ES-I3 (cell line): Measurements from ENCODE around the gene AKTIP.

Experiments used
- H3K36me3 ChIP-seq: 2 replicates; pipeline ENCODE4 v1.6.1; 2013; ENCODE audit warnings: mild to moderate bottlenecking, low read length, control low read depth, moderate library complexity; ENCODE audit not compliant: insufficient read depth
- H3K4me1 ChIP-seq: 2 replicates; pipeline ENCODE4 v1.6.1; 2013; ENCODE audit warnings: mild to moderate bottlenecking, control low read depth, low read length; ENCODE audit not compliant: insufficient read depth
- H3K9ac ChIP-seq: 2 replicates; pipeline ENCODE4 v1.6.1; 2013; ENCODE audit warnings: low read depth, mild to moderate bottlenecking, low read length, moderate library complexity
- H3K9me3 ChIP-seq: 2 replicates; pipeline ENCODE4 v1.6.1; 2013; ENCODE audit warnings: mild to moderate bottlenecking, low read length, moderate library complexity; ENCODE audit not compliant: control insufficient read depth, insufficient read depth

AKTIP gene

GRCh38 chr16:53480394-53480793 lies 22.6 kb downstream of the AKTIP start:
- peaks cover 4% of the 10 kb centered on the region; the same call in 1 of the 2 replicates for H3K9me3 ChIP-seq
- H3K4me1 ChIP-seq = no peaks in the 10 kb centered on the region
- H3K36me3 ChIP-seq = peaks cover 18% of the 10 kb centered on the region
- H3K9ac ChIP-seq = no peak overlapping the region

DNA sequence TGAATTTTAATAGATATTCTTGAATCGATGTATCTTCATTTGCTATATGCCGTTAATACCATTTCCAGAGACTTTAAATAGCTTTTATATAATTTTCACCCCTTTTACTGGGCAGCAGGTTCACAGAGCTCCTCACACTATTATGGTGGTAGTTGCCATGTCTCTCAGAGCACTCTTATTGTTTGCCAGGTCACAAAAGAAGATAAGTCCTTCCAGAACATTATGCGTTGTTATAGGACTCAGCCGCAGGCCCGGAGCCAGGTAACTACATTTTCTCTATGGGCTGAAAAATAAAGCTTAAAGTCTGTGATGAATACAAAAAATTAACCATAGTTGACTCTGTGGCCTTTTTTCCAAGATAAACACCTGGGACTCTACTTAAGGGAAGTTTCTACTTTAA lies 24.0 kb downstream of the AKTIP start:
- Histone ChIP-seq H3K36me3 (peaks cover 15% of the 10 kb centered on the region), H3K9ac (no peak overlapping the region), H3K9me3 (no peaks in the 10 kb centered on the region), H3K4me1 (no peaks in the 10 kb centered on the region)

- H3K9me3 ChIP-seq = no peaks in the 10 kb centered on the region
- H3K4me1 ChIP-seq = no peaks in the 10 kb centered on the region
- peaks cover 10% of the 10 kb centered on the region for H3K36me3 ChIP-seq
- H3K9ac ChIP-seq = no peak overlapping the region
Observed at GRCh38 chr16:53476867-53477266, 26.1 kb downstream of the AKTIP start.

GRCh38 chr16:53465606-53466280 lies 37.3 kb downstream of the AKTIP start:
- Histone ChIP-seq H3K9ac (no peak overlapping the region), H3K9me3 (no peaks in the 10 kb centered on the region), H3K4me1 (no peaks in the 10 kb centered on the region), H3K36me3 (peaks cover 10% of the 10 kb centered on the region)

GRCh38 chr16:53458635-53459034 lies 44.4 kb downstream of the AKTIP start:
- peaks cover 12% of the 10 kb centered on the region for H3K36me3 ChIP-seq
- H3K4me1 ChIP-seq = peaks cover 3% of the 10 kb centered on the region; the same call in 1 of the 2 replicates
- no peaks in the 10 kb centered on the region for H3K9me3 ChIP-seq
- H3K9ac ChIP-seq = no peak overlapping the region

GRCh38 chr16:53457670-53458069 lies 45.3 kb downstream of the AKTIP start:
- H3K9ac ChIP-seq = no peak overlapping the region

DNA sequence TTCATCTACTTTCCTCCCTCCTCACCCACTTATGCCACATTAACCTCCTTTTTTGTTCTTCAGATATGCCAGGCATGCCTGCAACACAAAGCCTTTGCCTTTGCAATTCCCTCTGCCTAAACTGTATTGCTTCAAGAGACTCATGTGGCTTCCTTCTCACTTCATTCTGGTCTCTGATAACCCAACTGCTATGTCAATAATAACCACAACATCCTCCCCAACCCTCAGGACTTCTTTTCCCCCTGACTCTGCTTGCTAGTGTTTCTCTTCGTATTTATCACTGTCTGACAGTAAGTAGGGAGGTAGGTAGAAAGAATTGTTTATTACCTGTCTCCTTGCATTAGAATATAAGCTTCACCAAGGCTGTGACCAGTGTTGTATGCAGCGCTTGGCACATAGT lies 46.4 kb downstream of the AKTIP start:
- H3K9me3 ChIP-seq = no peaks in the 10 kb centered on the region
- H3K9ac ChIP-seq = no peak overlapping the region
- H3K4me1 ChIP-seq = peaks cover 3% of the 10 kb centered on the region; the same call in 1 of the 2 replicates
- H3K36me3 ChIP-seq = peaks cover 12% of the 10 kb centered on the region

More at GRCh38 chr16:53457670-53458069, 45.3 kb downstream of the AKTIP start:
- Histone ChIP-seq H3K4me1 (peaks cover 3% of the 10 kb centered on the region; the same call in 1 of the 2 replicates), H3K9me3 (no peaks in the 10 kb centered on the region), H3K36me3 (peaks cover 12% of the 10 kb centered on the region)

- Histone ChIP-seq H3K4me1 (peaks cover 3% of the 10 kb centered on the region; the same call in 1 of the 2 replicates), H3K36me3 (peaks cover 12% of the 10 kb centered on the region; the same call in 1 of the 2 replicates), H3K9ac (no peak overlapping the region), H3K9me3 (no peaks in the 10 kb centered on the region)
Observed at GRCh38 chr16:53453928-53454327, 49.1 kb downstream of the AKTIP start.

DNA sequence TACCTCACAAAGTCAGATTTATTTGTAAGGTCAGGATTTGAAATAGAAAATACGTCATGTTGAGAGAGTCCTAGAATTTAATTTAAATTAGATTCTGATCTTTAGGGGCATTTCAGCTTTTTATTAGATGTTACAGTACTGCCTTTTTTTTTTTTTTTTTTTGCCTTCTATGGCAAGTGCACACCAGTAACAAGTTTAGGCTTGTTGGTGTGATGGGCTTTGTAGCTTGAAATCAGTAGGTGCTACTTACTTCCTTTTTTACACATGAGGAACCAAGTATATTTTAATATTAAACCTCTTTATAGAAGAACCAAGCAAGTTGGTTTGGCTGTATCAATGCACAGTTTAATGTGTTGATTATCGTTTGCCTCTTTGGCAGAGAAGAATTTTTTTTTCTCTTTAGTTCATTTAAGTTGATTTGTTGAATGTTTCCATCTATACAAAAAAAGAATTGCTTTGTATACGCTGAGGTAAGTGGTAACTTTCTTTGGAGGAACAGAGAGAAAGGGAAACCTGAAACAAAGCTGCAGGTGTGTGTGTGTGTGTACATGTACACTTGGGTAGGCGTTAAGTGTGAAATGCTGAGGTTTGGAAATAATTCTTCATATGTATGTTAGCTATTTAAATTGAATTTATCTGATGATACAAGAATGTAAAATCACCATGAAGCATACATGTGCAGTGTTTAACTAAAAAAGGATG lies 53.0 kb downstream of the AKTIP start:
- Histone ChIP-seq H3K9me3 (no peaks in the 10 kb centered on the region), H3K9ac (no peak overlapping the region), H3K4me1 (no peaks in the 10 kb centered on the region), H3K36me3 (no peaks in the 10 kb centered on the region)

DNA sequence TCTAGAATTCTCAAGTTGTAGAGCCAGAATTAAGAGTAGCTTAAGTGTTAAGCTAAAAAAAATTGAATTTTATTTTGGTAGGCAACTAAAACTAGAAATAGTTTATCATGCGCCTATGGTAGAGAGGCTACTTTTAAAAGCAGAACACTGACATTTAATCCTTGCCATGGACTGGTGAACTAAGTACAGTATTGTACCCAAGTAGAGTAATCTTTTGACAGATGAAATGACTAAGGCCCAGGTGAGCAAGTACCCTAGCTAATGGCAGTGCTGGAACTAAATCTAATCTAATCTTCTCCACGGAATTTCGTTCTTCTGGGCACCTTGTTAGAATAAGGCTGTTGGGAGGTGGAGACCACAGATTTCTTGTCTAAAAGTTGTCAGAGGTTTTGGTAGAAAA lies 56.9 kb downstream of the AKTIP start:
- Histone ChIP-seq H3K36me3 (no peaks in the 10 kb centered on the region), H3K4me1 (no peaks in the 10 kb centered on the region), H3K9me3 (no peaks in the 10 kb centered on the region), H3K9ac (no peak overlapping the region)

GRCh38 chr16:53445534-53445933 lies 57.5 kb downstream of the AKTIP start:
- Histone ChIP-seq H3K9ac (no peak overlapping the region), H3K4me1 (no peaks in the 10 kb centered on the region), H3K36me3 (no peaks in the 10 kb centered on the region), H3K9me3 (no peaks in the 10 kb centered on the region)
